Measurements from ENCODE around the gene SLC28A1. TPM values are rescaled to one million over a fixed set of nuclear protein-coding genes. Genes with fewer than 3 reads are reported as not detected.

The SLC28A1 gene
- total and polyA plus RNA-seq, 4 donors: 0.09 to 39.7 (median 18.3) TPM

GRCh38 chr15:84886984-84887299 is 2.5 kb downstream of the SLC28A1 start:
- peak overlapping the region in 2 of 3 donors; percentile 39 to 80 for H3K4me3 ChIP-seq (ENCODE audit: low read depth in 1 of 3, low read length in 3 of 3)
- no peaks in the 10 kb centered on the region for H3K9me3 ChIP-seq (ENCODE audit: control insufficient read depth in 4 of 4, low read length in 3 of 4)
- DNase-seq (ENCODE audit: low spot score): no peak
- peaks cover 5 to 38% (median 12%) of the 10 kb centered on the region in 4 donors for H3K4me1 ChIP-seq (ENCODE audit: control insufficient read depth in 4 of 4, insufficient read depth in 4 of 4, low read length in 3 of 4)
- H3K27me3 ChIP-seq (ENCODE audit: control insufficient read depth in 4 of 4, insufficient read depth in 4 of 4, low read length in 3 of 4): no peaks in the 10 kb centered on the region
- peak overlapping the region; percentile 93 to 99 for H3K27ac ChIP-seq (ENCODE audit: low read depth in 1 of 2, low read length in 2 of 2)
- peak overlapping the region; percentile 56 to 72 for H3K9ac ChIP-seq (ENCODE audit: low read depth in 1 of 2, low read length in 2 of 2)
- H3K36me3 ChIP-seq (ENCODE audit: control insufficient read depth in 4 of 4, insufficient read depth in 3 of 4, low read depth in 1 of 4, low read length in 3 of 4): peaks cover 4 to 19% (median 14%) of the 10 kb centered on the region in 4 donors
- WGBS: 25% methylated on average over 1 of the region's 1 CpG
- TF ChIP-seq YY1 (IDR thresholded peaks at IDR 0.05) (no peak), CTCF (IDR thresholded peaks at IDR 0.05; ENCODE audit: low read depth, low read length, missing input control) (no peak), SP1 (IDR thresholded peaks at IDR 0.05) (no peak), RAD21 (IDR thresholded peaks at IDR 0.05) (no peak), MAX (IDR thresholded peaks at IDR 0.05) (no peak), TAF1 (conservative IDR thresholded peaks at IDR 0.05) (no peak), JUND (IDR thresholded peaks at IDR 0.05) (no peak), REST (IDR thresholded peaks at IDR 0.05) (no peak), HNF4G (IDR thresholded peaks at IDR 0.05) (no peak), NR2F2 (IDR thresholded peaks at IDR 0.05) (no peak), FOXA1 (IDR thresholded peaks at IDR 0.05) (no peak), ZBTB33 (IDR thresholded peaks at IDR 0.05) (no peak), EGR1 (IDR thresholded peaks at IDR 0.05; ENCODE audit: low read depth in 2 of 2) (no peak), HNF4A (conservative IDR thresholded peaks at IDR 0.05) (no peak), FOXA2 (IDR thresholded peaks at IDR 0.05) (no peak), ATF3 (IDR thresholded peaks at IDR 0.05) (no peak), RXRA (IDR thresholded peaks at IDR 0.05) (no peak), GABPA (IDR thresholded peaks at IDR 0.05 in 1 of 2, conservative IDR thresholded peaks at IDR 0.05 in 1 of 2) (no peak)
